B cell (primary cell): ENCODE data around the gene GOSR2. TPM values are rescaled to one million over a fixed set of nuclear protein-coding genes. Genes with fewer than 3 reads are reported as not detected.

ENCODE experiments used
- ATAC-seq: fragments of 200-7000 bp; cut with Tn5 transposase; one replicate; pipeline ENCODE4 v1.10.0; 2021; ENCODE audit warnings: low read depth, mild to moderate bottlenecking, moderate number of reproducible peaks, moderate library complexity
- CTCF ChIA-PET: fragments of 350-600 bp; sonication (Branson Sonifier 250); formaldehyde crosslinking; loops from one replicate; lab custom pipeline; 2021; ENCODE audit warnings: antibody characterized with exemption, inconsistent platforms; lab: Charles Lee
- POLR2A ChIA-PET: fragments of 350-600 bp; sonication (Branson Sonifier 250); formaldehyde crosslinking; loops from one replicate; lab custom pipeline; 2021; ENCODE audit warnings: antibody characterized with exemption; lab: Charles Lee
- DNase-seq: peaks from one replicate; pipeline ENCODE4 v3.0.0; 2013
- H2AFZ ChIP-seq: 2 replicates; pipeline ENCODE4 v1.6.1; 2012; ENCODE audit warnings: mild to moderate bottlenecking, low read depth, low read length; ENCODE audit not compliant: insufficient read depth, poor library complexity, severe bottlenecking
- H3K27ac ChIP-seq, 2 donors: 1 replicate in 1 of 2; 2 replicates in 1 of 2; pipeline ENCODE4 v1.5.1; 2012 to 2013; ENCODE audit warnings: low read length in 2 of 2, mild to moderate bottlenecking in 2 of 2, moderate library complexity in 1 of 2
- H3K27me3 ChIP-seq, 4 experiments: fragments of 200-600 bp in 1 of 4; sonication (generic) in 1 of 4; replicated peaks in 1 of 4; 1 replicate in 2 of 4; 2 replicates in 2 of 4; pipeline versions ENCODE4 v1.6.1 to v1.7.0; 2013 to 2016; ENCODE audit warnings: low read length in 3 of 4, mild to moderate bottlenecking in 2 of 4, mixed read lengths in 1 of 4, moderate library complexity in 1 of 4; ENCODE audit not compliant: insufficient read depth in 4 of 4, control insufficient read depth in 3 of 4; ENCODE audit errors: control extremely low read depth in 1 of 4
- H3K36me3 ChIP-seq, 2 experiments: replicated peaks in 1 of 2; 1 replicate in 1 of 2; 2 replicates in 1 of 2; pipeline versions ENCODE4 v1.6.1 to v1.7.1; 2013; ENCODE audit warnings: low read length in 1 of 2; ENCODE audit not compliant: insufficient read depth in 2 of 2, control insufficient read depth in 1 of 2; ENCODE audit errors: control extremely low read depth in 1 of 2, extremely low read depth in 1 of 2
- H3K4me1 ChIP-seq, 2 donors: fragments of 200-600 bp in 1 of 2; sonication (generic) in 1 of 2; 1 replicate in 1 of 2; 2 replicates in 1 of 2; pipeline versions ENCODE4 v1.5.1 to v1.6.1; 2013 to 2017; ENCODE audit warnings: low read length in 2 of 2; ENCODE audit not compliant: control insufficient read depth in 2 of 2, insufficient read depth in 2 of 2
- H3K4me2 ChIP-seq: replicated peaks from 2 replicates; pipeline ENCODE3; 2012; ENCODE audit warnings: mild to moderate bottlenecking, low read depth, low read length; ENCODE audit not compliant: poor library complexity, severe bottlenecking
- H3K4me3 ChIP-seq, 5 experiments: fragments of 200-600 bp in 1 of 5; sonication (generic) in 1 of 5; 1 replicate in 3 of 5; 2 replicates in 2 of 5; pipeline versions ENCODE4 v1.5.1 to v1.7.0; 2011 to 2016; ENCODE audit warnings: low read length in 4 of 5, mild to moderate bottlenecking in 4 of 5, low read depth in 2 of 5, control low read depth in 1 of 5, moderate library complexity in 1 of 5; ENCODE audit not compliant: insufficient read depth in 1 of 5; ENCODE audit errors: control extremely low read depth in 1 of 5, extremely low read depth in 1 of 5
- H3K79me2 ChIP-seq: fragments of 200-600 bp; sonication (generic); one replicate; pipeline ENCODE4 v1.6.0; 2016; ENCODE audit warnings: low read length; ENCODE audit not compliant: control insufficient read depth, insufficient read depth
- H3K9ac ChIP-seq: fragments of 200-600 bp; sonication (generic); 2 replicates; pipeline ENCODE4 v1.6.1; 2017; ENCODE audit warnings: mild to moderate bottlenecking, low read length, moderate library complexity
- H3K9me3 ChIP-seq, 3 donors: one replicate each; pipeline versions ENCODE4 v1.6.1 to v1.7.1; 2013; ENCODE audit warnings: low read length in 2 of 3; ENCODE audit not compliant: control insufficient read depth in 2 of 3, insufficient read depth in 1 of 3; ENCODE audit errors: control extremely low read depth in 1 of 3
- H4K20me1 ChIP-seq: 2 replicates; pipeline ENCODE4 v1.6.0; 2012; ENCODE audit warnings: mild to moderate bottlenecking, low read length; ENCODE audit not compliant: insufficient read depth, control insufficient read depth, poor library complexity, severe bottlenecking
- H3K27ac Mint-ChIP-seq: one replicate; pipeline ENCODE4 v1.8.0; 2021; ENCODE audit warnings: mixed read lengths
- H3K27me3 Mint-ChIP-seq: one replicate; pipeline ENCODE4 v1.8.0; 2021; ENCODE audit warnings: mixed read lengths
- H3K4me1 Mint-ChIP-seq: one replicate; pipeline ENCODE4 v1.8.0; 2021; ENCODE audit warnings: mixed read lengths
- H3K4me3 Mint-ChIP-seq: one replicate; pipeline ENCODE4 v1.8.0; 2021; ENCODE audit warnings: mixed read lengths
- H3K9me3 Mint-ChIP-seq: one replicate; pipeline ENCODE4 v1.8.0; 2022; ENCODE audit warnings: mixed read lengths; ENCODE audit not compliant: insufficient read depth
- EZH2 ChIP-seq: IDR thresholded peaks from 2 replicates; pipeline ENCODE4 v1.6.1; 2012; ENCODE audit warnings: borderline replicate concordance, low read depth, mild to moderate bottlenecking, moderate library complexity, low read length; ENCODE audit not compliant: insufficient read depth, poor library complexity, severe bottlenecking
- WGBS: methylation state at CpG from one replicate; pipeline ENCODE4 v1.1.5; 2013; ENCODE audit warnings: missing lambda C conversion rate; ENCODE audit not compliant: insufficient coverage; 5-methylcytosine and 5-hydroxymethylcytosine counted together
- intact Hi-C: fragments of 100-400 bp; cut with micrococcal nuclease; formaldehyde crosslinking; loops from one replicate; pipeline ENCODE4 v1.10.0; 2022
- polyA plus RNA-seq: library from polyadenylated mRNA; depleted of rRNA; stranded (reverse); fragments of >200 nt; gene quantifications from 2 replicates; pipeline ENCODE4 v1.2.3, GENCODE V29; 2012
- total RNA-seq, 2 donors: library from RNA; stranded (reverse); fragments of 120-200 nt in 1 of 2; gene quantifications; 1 replicate in 1 of 2; 2 replicates in 1 of 2; pipeline versions ENCODE4 v1.2.3 to v1.2.4, GENCODE V29; 2013 to 2022
- TF ChIP-seq, protein P1 (sequence below): fragments of 200-600 bp; IDR thresholded peaks from one replicate; pipeline ENCODE4 v1.8.0; 2022; ENCODE audit warnings: antibody characterized with exemption, mild to moderate bottlenecking

The GOSR2 gene
- total and polyA plus RNA-seq, 2 donors (not counting 1 experiment from before 2014, with no cell fraction given): 33.2 to 91.0 TPM

GRCh38 chr17:46889992-46890564 lies 32.9 kb upstream of the GOSR2 start:
- CTCF ChIA-PET: no interaction called here
- no peaks in the 10 kb centered on the region for H3K4me1 ChIP-seq
- no peaks in the 10 kb centered on the region for H4K20me1 ChIP-seq
- DNase-seq: no peak
- H2AFZ ChIP-seq: no peak overlapping the region
- TF ChIP-seq EZH2: no peak
- no peaks in the 10 kb centered on the region for H3K9me3 Mint-ChIP-seq
- intact Hi-C loops: no loop called here
- no peak overlapping the region for H3K4me2 ChIP-seq
- WGBS: 83% methylated on average over 12 of the region's 13 CpGs
- H3K9me3 ChIP-seq: no peaks in the 10 kb centered on the region
- H3K4me3 ChIP-seq: no peak overlapping the region
- no peaks in the 10 kb centered on the region for H3K36me3 ChIP-seq
- POLR2A ChIA-PET: no interaction called here
- H3K27ac Mint-ChIP-seq: no peak overlapping the region
- no peak overlapping the region for H3K4me3 Mint-ChIP-seq
- no peaks in the 10 kb centered on the region for H3K79me2 ChIP-seq
- no peak for ATAC-seq
- H3K9ac ChIP-seq: no peak overlapping the region
- no peak overlapping the region for H3K27ac ChIP-seq
- no peaks in the 10 kb centered on the region for H3K4me1 Mint-ChIP-seq
- H3K27me3 ChIP-seq: peaks cover 0 to 21% (median 3%) of the 10 kb centered on the region in 4 experiments
- peaks cover 51% of the 10 kb centered on the region for H3K27me3 Mint-ChIP-seq

GRCh38 chr17:46890638-46891037 lies 32.3 kb upstream of the GOSR2 start:
- H3K27me3 ChIP-seq: peaks cover 0 to 21% (median 3%) of the 10 kb centered on the region in 4 experiments
- Mint-ChIP-seq H3K27ac (no peak overlapping the region), H3K4me3 (no peak overlapping the region), H3K27me3 (peaks cover 51% of the 10 kb centered on the region), H3K4me1 (no peaks in the 10 kb centered on the region), H3K9me3 (no peaks in the 10 kb centered on the region)
- H3K79me2 ChIP-seq: no peaks in the 10 kb centered on the region
- no peaks in the 10 kb centered on the region for H4K20me1 ChIP-seq
- no peaks in the 10 kb centered on the region for H3K4me1 ChIP-seq
- ChIA-PET POLR2A (no interaction called here), CTCF (no interaction called here)
- WGBS: 79% methylated on average over 2 of the region's 6 CpGs
- no peaks in the 10 kb centered on the region for H3K36me3 ChIP-seq
- H3K9me3 ChIP-seq: no peaks in the 10 kb centered on the region
- no peak overlapping the region for H3K27ac ChIP-seq
- no peak for TF ChIP-seq EZH2
- TF ChIP-seq, protein P1, sequence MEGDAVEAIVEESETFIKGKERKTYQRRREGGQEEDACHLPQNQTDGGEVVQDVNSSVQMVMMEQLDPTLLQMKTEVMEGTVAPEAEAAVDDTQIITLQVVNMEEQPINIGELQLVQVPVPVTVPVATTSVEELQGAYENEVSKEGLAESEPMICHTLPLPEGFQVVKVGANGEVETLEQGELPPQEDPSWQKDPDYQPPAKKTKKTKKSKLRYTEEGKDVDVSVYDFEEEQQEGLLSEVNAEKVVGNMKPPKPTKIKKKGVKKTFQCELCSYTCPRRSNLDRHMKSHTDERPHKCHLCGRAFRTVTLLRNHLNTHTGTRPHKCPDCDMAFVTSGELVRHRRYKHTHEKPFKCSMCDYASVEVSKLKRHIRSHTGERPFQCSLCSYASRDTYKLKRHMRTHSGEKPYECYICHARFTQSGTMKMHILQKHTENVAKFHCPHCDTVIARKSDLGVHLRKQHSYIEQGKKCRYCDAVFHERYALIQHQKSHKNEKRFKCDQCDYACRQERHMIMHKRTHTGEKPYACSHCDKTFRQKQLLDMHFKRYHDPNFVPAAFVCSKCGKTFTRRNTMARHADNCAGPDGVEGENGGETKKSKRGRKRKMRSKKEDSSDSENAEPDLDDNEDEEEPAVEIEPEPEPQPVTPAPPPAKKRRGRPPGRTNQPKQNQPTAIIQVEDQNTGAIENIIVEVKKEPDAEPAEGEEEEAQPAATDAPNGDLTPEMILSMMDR: no peak
- no peak for ATAC-seq
- no peak overlapping the region for H2AFZ ChIP-seq
- H3K4me3 ChIP-seq: no peak overlapping the region
- no peak overlapping the region for H3K9ac ChIP-seq
- intact Hi-C loops: no loop called here
- DNase-seq: no peak
- H3K4me2 ChIP-seq: no peak overlapping the region
